Lower leg skin (tissue), 4 donors: ENCODE measurements around the gene FAM177B. TPM values are rescaled to one million over a fixed set of nuclear protein-coding genes. Genes with fewer than 3 reads are reported as not detected.

Experiments
- DNase-seq, 2 donors: peaks; one replicate each; pipeline ENCODE4 v3.0.0-alpha.2; 2019; ENCODE audit warnings: low spot score in 2 of 2
- H3K4me3 ChIP-seq: fragments of 200-600 bp; sonication (generic); 2 replicates; pipeline ENCODE4 v1.5.1; 2017; ENCODE audit warnings: mild to moderate bottlenecking, low read depth; ENCODE audit not compliant: poor library complexity, severe bottlenecking
- POLR2A ChIP-seq, 2 donors: fragments of 450-650 bp; IDR thresholded peaks; one replicate each; pipeline ENCODE4 v1.6.1; 2016 to 2017; ENCODE audit warnings: antibody characterized with exemption in 2 of 2, mild to moderate bottlenecking in 1 of 2, moderate library complexity in 1 of 2
- WGBS, 2 donors: methylation state at CpG; one replicate each; pipeline ENCODE4 v1.1.5; 2018; 5-methylcytosine and 5-hydroxymethylcytosine counted together
- intact Hi-C: fragments of 100-400 bp; cut with DNase I; formaldehyde crosslinking; loops from one replicate; pipeline ENCODE4 v1.15.0; 2023; ENCODE audit warnings: low total_unique reads
- total RNA-seq, 4 donors: library from RNA; depleted of rRNA; stranded (reverse); fragments of >200 nt; gene quantifications; one replicate each; pipeline ENCODE4 v1.1.0, GENCODE V29; 2016
- TF ChIP-seq, protein P1 (sequence below), 3 donors: fragments of 450-650 bp; IDR thresholded peaks; one replicate each; pipeline ENCODE4 v1.5.1; 2016; ENCODE audit warnings: antibody characterized with exemption in 3 of 3, mild to moderate bottlenecking in 3 of 3, moderate library complexity in 2 of 3

Gene FAM177B
- total RNA-seq, 4 donors from 2014 or later, result not detected

DNA sequence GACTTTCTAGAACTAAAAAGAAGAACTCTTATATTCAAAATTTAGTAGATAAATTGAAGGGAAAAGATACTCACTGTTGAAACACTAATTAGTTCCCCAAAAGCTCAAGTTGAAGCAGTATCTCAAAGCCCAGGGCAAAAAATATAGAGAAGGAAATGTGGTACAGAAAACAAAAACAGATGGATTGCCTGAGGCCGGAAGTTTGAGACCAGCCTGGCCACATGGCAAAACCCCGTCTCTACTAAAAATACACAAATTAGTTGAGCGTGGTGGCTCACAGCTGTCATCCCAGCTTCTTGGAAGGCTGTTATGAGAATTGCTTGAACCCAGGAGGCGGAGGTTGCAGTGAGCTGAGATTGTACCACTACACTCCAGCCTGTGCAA is 36.0 kb downstream of the FAM177B start:
- no peak for DNase-seq
- WGBS, 2 donors, result 28 to 53% methylated on average over 4 of the region's 4 CpGs
- intact Hi-C loops, result no loop called here
- H3K4me3 ChIP-seq, result no peak overlapping the region
- TF ChIP-seq, protein P1, sequence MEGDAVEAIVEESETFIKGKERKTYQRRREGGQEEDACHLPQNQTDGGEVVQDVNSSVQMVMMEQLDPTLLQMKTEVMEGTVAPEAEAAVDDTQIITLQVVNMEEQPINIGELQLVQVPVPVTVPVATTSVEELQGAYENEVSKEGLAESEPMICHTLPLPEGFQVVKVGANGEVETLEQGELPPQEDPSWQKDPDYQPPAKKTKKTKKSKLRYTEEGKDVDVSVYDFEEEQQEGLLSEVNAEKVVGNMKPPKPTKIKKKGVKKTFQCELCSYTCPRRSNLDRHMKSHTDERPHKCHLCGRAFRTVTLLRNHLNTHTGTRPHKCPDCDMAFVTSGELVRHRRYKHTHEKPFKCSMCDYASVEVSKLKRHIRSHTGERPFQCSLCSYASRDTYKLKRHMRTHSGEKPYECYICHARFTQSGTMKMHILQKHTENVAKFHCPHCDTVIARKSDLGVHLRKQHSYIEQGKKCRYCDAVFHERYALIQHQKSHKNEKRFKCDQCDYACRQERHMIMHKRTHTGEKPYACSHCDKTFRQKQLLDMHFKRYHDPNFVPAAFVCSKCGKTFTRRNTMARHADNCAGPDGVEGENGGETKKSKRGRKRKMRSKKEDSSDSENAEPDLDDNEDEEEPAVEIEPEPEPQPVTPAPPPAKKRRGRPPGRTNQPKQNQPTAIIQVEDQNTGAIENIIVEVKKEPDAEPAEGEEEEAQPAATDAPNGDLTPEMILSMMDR (IDR thresholded peaks at IDR 0.05), result no peak
- no peak for TF ChIP-seq POLR2A (IDR thresholded peaks at IDR 0.05)

DNA sequence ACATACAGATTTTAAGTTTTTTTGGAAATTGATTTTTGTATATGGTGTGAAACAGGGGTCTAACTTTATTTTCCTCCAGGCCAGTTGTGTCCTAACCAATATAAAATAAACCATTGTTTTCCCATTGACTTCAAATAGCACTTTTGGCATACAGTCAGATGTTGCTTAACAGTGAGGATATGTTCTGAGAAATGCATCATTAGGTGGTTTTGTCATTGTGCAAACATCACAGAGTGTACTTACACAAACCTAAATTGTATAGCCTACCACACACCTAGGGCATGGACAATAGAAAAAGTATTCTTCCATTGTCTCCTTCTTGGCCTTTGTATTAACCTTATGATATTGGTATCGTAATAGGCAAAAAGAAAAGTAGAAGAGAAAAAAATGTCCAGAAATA is 40.5 kb downstream of the FAM177B start:
- DNase-seq, result no peak
- intact Hi-C loops, result no loop called here
- WGBS, 2 donors, result 85% methylated on average over 1 of the region's 1 CpG
- no peak overlapping the region for H3K4me3 ChIP-seq
- TF ChIP-seq, protein P1 (IDR thresholded peaks at IDR 0.05), result no peak
- no peak for TF ChIP-seq POLR2A (IDR thresholded peaks at IDR 0.05)

DNA sequence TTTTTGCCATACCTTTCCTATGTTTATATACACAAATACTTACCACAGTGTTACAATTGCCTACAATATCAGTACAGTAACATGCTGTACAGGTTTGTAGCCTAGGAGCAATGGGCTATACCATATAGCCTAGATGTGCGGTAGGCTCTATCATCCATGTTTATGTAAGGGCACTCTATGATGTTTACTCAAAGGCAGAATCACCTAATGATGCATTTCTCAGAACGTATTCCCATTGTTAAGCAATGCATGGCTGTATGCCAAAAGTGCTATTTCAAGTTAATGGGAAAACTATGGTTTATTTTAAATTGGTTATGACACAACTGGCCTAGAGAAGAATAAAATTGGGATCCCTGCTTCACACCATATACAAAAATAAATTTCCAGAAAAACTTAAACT is 41.0 kb downstream of the FAM177B start:
- TF ChIP-seq, protein P1 (IDR thresholded peaks at IDR 0.05), result no peak
- no peak for TF ChIP-seq POLR2A (IDR thresholded peaks at IDR 0.05)
- no peak for DNase-seq
- intact Hi-C loops, result no loop called here
- no peak overlapping the region for H3K4me3 ChIP-seq
- WGBS, 2 donors, result 45 to 51% methylated on average over 2 of the region's 2 CpGs

DNA sequence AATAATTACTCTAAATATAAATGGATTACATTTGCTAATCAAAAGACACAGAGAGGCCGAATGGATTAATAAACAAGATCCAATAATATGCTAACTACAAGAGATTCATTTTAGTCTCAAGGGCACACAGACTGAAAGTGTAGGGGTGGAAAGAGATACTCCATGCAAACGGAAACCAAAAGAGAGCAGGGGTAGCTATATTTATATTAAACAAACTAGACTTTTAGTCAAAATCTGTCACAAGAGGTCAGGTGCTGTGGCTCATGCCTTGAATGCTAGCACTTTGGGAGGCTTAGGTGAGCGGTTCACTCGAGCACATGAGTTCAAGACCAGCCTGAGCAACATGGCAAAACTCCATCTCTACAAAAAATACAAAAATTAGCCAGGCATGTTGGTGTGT is 44.2 kb downstream of the FAM177B start:
- intact Hi-C loops, result no loop called here
- TF ChIP-seq, protein P1 (IDR thresholded peaks at IDR 0.05), result no peak
- no peak for TF ChIP-seq POLR2A (IDR thresholded peaks at IDR 0.05)
- DNase-seq, result no peak
- 79 to 94% methylated on average over 4 of the region's 4 CpGs for WGBS, 2 donors
- no peak overlapping the region for H3K4me3 ChIP-seq

DNA sequence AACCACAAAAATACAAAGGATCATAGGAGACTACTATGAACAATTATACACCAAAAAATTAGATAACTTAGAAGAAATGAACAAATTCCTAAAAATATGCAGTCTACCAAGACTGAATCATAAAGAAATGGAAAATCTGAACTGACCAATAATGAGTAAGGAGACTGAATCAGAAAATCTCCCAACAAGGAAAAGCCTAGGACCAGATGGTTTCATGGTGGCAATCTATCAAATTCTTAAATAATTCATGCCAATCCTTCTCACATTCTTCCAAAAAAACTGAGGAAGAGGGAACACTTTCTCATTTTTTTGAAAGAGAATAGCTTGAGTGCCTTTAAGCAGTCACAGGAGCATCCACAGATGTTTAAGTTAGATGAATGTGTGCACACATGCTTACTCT is 46.0 kb downstream of the FAM177B start:
- intact Hi-C loops, result no loop called here
- no peak for TF ChIP-seq POLR2A (IDR thresholded peaks at IDR 0.05)
- TF ChIP-seq, protein P1 (IDR thresholded peaks at IDR 0.05), result no peak
- DNase-seq, result no peak
- H3K4me3 ChIP-seq, result no peak overlapping the region

DNA sequence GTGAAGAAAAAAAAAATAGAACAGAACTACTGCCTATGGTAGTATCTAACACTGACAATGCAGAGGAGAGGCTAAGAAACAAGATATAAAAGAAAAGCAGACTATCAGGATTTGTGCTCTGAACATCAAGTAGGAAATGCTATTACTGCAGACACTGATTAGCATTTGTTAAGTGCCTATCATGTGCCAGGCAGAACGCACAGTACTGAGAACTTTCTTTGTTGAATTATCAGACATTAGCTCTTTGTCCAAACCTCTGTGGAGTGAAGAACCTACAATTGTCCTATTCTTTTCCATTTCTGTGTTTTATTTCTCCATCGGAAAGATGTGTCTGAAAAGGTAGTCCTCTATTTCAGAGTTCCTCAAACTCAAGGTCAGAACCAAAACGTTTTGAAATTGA is 47.4 kb downstream of the FAM177B start:
- DNase-seq, result no peak
- 29 to 37% methylated on average over 3 of the region's 3 CpGs for WGBS, 2 donors
- intact Hi-C loops, result no loop called here
- H3K4me3 ChIP-seq, result no peak overlapping the region
- no peak for TF ChIP-seq POLR2A (IDR thresholded peaks at IDR 0.05)
- TF ChIP-seq, protein P1 (IDR thresholded peaks at IDR 0.05), result no peak
